T-helper 22 cell (primary cell): ENCODE data around the gene MAGT1.
"Not testable (repeated sequence)": the region's sequence is repeated elsewhere in the genome, so short reads cannot be mapped to it uniquely, and the experiment has no call there.

Experiments
- DNase-seq: peaks from one replicate; pipeline ENCODE4 v3.0.0-alpha.2; 2020; ENCODE audit warnings: low read depth

MAGT1 gene

GRCh38 chrX:77894921-77895886, at the start of gene MAGT1:
Gene MAGT1, minus strand, starts transcription at chrX:77895435. Its CDS starts 25 bp downstream, at chrX:77895410.
- DNase-seq, result peak; percentile 88

GRCh38 chrX:77945031-77945430, 49.8 kb upstream of the MAGT1 start:
- not testable (repeated sequence) for DNase-seq

GRCh38 chrX:77938083-77938680, 42.9 kb upstream of the MAGT1 start:
- no peak for DNase-seq

- DNase-seq, result no peak
These were observed 42.1 kb upstream of the MAGT1 start for GRCh38 chrX:77937291-77937690.

- DNase-seq, result no peak
These were observed 41.1 kb upstream of the MAGT1 start for GRCh38 chrX:77936299-77936698.

- DNase-seq, result no peak
These were observed 40.7 kb upstream of the MAGT1 start for GRCh38 chrX:77935886-77936285.

GRCh38 chrX:77930581-77930980, 35.3 kb upstream of the MAGT1 start:
- no peak for DNase-seq

GRCh38 chrX:77925764-77926163, 30.5 kb upstream of the MAGT1 start:
- no peak for DNase-seq

- DNase-seq, result no peak
These were observed 29.2 kb upstream of the MAGT1 start for GRCh38 chrX:77924320-77924859.

GRCh38 chrX:77922787-77923186, 27.6 kb upstream of the MAGT1 start:
- DNase-seq, result no peak

GRCh38 chrX:77919370-77919769, 24.1 kb upstream of the MAGT1 start:
- DNase-seq, result not testable (repeated sequence)

GRCh38 chrX:77918568-77918967, 23.3 kb upstream of the MAGT1 start:
- no peak for DNase-seq

GRCh38 chrX:77917294-77917933, 22.2 kb upstream of the MAGT1 start:
- DNase-seq, result no peak

- DNase-seq, result peak; percentile 85
These were observed 15.0 kb upstream of the MAGT1 start, which contains the start of gene ATP7A for GRCh38 chrX:77910108-77910840. Gene ATP7A, plus strand, starts transcription at chrX:77910693. Its CDS starts 60,949 bp downstream, at chrX:77971642.

GRCh38 chrX:77901506-77901905, 6.3 kb upstream of the MAGT1 start:
- no peak for DNase-seq

GRCh38 chrX:77900688-77901087, 5.5 kb upstream of the MAGT1 start:
- no peak for DNase-seq

GRCh38 chrX:77899081-77899828, 4.0 kb upstream of the MAGT1 start, which contains the start of gene COX7B:
Gene COX7B, plus strand, starts transcription at chrX:77899468. Its CDS starts 86 bp downstream, at chrX:77899554.
- DNase-seq, result peak; percentile 51

GRCh38 chrX:77893713-77894112, 1.5 kb downstream of the MAGT1 start:
- DNase-seq, result no peak

- DNase-seq, result no peak
These were observed 2.3 kb downstream of the MAGT1 start for GRCh38 chrX:77892887-77893286.

- not testable (repeated sequence) for DNase-seq
These were observed 13.8 kb downstream of the MAGT1 start for GRCh38 chrX:77881418-77881817.

- no peak for DNase-seq
These were observed 19.9 kb downstream of the MAGT1 start for GRCh38 chrX:77875372-77875771.
